AG09319 (cell line): ENCODE results near the gene OPA1.
A peak's percentile ranks its signal among the peaks of the same experiment; 100 is the strongest.

Source experiments
- DNase-seq: peaks from one replicate; pipeline ENCODE4 v3.0.0-alpha.2; 2010; ENCODE audit warnings: low read depth; ENCODE audit errors: extremely low read depth
- TF ChIP-seq, protein P1 (sequence below): IDR thresholded peaks from 2 replicates; pipeline ENCODE4 v1.5.1; 2011; ENCODE audit warnings: low read depth, mild to moderate bottlenecking, inconsistent platforms, low read length, moderate library complexity

OPA1 gene

DNA sequence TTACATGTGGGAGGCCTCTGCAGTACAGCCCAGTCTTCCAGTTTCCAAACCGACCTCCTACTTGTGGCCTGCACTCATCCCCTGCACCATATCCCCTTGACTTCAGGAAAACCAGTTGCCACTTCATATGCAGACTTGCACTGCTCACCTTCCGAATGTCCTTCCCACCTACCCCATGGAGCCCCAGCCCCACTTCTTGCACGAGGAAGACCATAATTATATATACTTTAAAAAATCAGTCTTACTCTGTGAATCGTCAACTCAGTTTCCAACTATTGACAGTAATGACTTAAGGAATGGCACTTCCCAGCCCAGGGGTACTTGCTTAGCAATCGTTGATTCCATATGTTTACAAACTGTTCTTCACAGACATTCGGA, 136.1 kb downstream of the OPA1 start:
- no peak for DNase-seq
- TF ChIP-seq, protein P1, sequence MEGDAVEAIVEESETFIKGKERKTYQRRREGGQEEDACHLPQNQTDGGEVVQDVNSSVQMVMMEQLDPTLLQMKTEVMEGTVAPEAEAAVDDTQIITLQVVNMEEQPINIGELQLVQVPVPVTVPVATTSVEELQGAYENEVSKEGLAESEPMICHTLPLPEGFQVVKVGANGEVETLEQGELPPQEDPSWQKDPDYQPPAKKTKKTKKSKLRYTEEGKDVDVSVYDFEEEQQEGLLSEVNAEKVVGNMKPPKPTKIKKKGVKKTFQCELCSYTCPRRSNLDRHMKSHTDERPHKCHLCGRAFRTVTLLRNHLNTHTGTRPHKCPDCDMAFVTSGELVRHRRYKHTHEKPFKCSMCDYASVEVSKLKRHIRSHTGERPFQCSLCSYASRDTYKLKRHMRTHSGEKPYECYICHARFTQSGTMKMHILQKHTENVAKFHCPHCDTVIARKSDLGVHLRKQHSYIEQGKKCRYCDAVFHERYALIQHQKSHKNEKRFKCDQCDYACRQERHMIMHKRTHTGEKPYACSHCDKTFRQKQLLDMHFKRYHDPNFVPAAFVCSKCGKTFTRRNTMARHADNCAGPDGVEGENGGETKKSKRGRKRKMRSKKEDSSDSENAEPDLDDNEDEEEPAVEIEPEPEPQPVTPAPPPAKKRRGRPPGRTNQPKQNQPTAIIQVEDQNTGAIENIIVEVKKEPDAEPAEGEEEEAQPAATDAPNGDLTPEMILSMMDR: no peak

DNA sequence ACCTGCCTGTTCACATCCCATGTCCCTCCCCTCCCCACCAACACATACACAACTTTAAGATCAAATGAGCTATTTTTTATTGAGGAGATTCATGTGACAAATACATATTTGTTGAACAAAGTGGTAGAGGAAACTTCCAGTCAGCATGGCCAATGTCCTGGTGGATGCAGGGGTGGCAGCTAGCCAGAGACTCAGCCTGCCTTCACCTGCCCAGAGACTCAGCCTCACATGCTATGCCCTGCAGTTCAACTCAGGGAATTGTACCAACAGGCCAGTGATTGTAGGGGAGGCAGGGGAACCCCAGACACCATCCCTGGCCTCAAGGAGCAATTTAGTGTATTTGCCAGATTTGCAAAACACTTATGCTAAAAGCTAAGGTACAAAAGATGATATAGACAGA, 136.6 kb downstream of the OPA1 start:
- TF ChIP-seq, protein P1: no peak
- DNase-seq: no peak

DNA sequence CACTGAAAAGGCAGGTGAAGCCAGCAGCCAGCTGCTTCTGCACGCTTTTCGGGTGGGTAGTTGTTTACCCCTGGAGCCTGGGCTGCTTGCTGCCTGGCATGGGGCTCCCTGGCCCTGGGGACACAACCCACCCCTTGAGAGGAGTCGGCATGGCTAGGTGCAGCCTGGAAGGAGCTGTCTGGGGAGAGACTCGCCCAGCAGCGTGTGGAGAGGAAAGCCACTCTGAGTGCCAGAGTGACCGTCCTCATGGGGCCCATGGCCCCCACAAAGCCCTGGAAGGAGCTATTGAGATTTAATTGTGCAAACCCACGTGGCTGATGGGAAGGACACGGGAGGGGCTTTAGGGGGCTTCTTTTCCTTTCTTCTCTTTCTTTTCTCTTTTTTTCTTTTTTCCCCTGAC, 137.5 kb downstream of the OPA1 start:
- TF ChIP-seq, protein P1: no peak
- no peak for DNase-seq

DNA sequence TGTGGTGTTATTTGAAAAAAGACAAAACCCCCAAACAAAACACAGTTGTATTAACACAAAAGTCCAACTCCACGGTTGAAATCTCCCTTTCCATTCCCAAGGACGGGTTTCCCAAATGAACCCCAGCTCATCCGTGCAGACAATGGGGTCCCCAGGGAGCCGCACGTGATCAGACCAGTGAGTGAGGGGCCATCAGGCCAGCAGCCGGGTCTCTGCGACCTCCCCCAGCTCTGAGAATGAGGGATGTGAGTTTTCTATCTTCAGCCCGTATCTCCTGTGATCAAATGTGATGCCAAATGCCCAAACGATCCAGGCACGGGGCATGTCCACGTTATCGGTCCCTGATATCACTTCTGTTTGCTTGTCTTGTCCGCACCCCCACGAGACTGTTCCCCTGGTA, 138.0 kb downstream of the OPA1 start:
- TF ChIP-seq, protein P1: no peak
- no peak for DNase-seq

DNA sequence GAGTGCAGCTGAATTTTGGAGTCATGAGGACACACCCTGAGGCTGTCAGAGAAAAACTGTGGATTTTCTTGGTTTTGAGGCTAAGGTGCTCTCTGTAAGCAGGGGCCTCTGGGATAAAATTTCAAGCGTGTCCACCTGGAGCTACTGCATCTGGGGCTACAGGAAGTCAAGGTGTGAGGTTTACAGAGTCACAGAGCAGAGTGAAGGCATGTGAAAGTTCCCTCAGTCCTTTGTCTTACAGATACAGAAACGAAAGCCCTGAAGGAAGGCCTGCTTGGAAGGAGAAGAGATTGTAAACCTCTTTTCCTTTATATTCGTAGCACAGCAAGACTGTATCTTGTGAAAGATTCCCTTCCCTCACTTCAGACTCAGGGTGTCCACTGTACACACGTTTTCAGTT, 138.6 kb downstream of the OPA1 start:
- TF ChIP-seq, protein P1: no peak

DNA sequence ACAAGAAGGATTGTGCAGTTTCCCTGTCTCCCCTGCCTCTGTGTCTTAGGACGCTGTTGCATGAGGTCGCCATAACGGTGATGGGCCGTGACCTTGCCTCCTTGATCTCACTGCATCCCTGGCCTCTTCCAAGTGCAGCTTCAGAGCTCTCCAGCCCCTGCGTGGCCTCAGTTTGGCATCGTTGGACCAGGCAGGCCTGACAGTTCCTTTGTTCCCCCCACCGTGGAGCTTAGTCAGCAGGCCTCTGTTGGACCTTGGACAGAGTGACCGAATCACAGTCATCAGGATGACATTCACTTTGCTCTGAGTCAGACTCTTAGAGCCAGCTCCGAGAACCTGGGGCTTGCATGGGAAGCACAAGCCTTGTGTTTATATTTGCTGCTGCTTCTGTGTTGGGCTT, 139.4 kb downstream of the OPA1 start:
- peak; percentile 3 for DNase-seq
- TF ChIP-seq, protein P1: no peak

More for the DNA sequence above, 138.6 kb downstream of the OPA1 start:
- DNase-seq: no peak

DNA sequence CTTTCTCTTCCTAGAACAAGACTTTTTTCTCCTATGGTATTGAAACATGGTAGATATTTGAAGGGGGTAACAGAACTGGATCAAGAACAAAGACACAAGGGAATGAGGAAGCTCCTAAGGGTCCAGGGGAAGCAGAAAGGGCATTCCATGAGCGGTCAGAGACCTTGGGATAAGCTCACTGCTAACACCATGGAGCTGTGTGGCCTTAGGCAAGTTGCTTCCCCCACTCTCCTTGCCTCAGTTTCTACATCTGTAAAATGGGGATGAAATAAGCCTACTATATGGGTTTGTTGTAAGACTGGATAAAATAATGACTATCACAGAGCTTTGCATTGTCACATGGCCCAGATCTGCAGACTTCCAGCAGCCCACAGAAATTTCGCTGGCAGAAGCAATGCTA, 139.8 kb downstream of the OPA1 start:
- TF ChIP-seq, protein P1: no peak
- DNase-seq: no peak
